Testis (tissue), 2 donors: ENCODE measurements around the gene MED9.

ENCODE experiments used
- CTCF ChIP-seq, 3 experiments: fragments of 450-650 bp in 2 of 3; fragments of 200-600 bp in 1 of 3; sonication (generic) in 1 of 3; IDR thresholded peaks; one replicate each; pipeline ENCODE4 v1.5.1; 2016 to 2019; ENCODE audit warnings: antibody characterized with exemption in 3 of 3, mild to moderate bottlenecking in 2 of 3, moderate library complexity in 1 of 3
- POLR2A ChIP-seq: fragments of 450-650 bp; IDR thresholded peaks from one replicate; pipeline ENCODE4 v1.6.1; 2017; ENCODE audit warnings: antibody characterized with exemption, mild to moderate bottlenecking, moderate library complexity

GRCh38 chr17:17448076-17448475 is 28.7 kb upstream of the MED9 start:
- TF ChIP-seq CTCF (IDR thresholded peaks at IDR 0.05) (no peak), POLR2A (no peak)
